HCT116 (cell line): ENCODE measurements around the gene GRIK1.

Experiments used
- POLR2A ChIP-seq: IDR thresholded peaks from 2 replicates; pipeline ENCODE4 v1.7.0; 2011; ENCODE audit warnings: borderline replicate concordance; ENCODE audit not compliant: insufficient read depth, insufficient read length; ENCODE audit errors: extremely low read depth
- SP1 ChIP-seq: IDR thresholded peaks from 2 replicates; pipeline ENCODE4 v1.6.1; 2012; ENCODE audit warnings: low read depth

DNA sequence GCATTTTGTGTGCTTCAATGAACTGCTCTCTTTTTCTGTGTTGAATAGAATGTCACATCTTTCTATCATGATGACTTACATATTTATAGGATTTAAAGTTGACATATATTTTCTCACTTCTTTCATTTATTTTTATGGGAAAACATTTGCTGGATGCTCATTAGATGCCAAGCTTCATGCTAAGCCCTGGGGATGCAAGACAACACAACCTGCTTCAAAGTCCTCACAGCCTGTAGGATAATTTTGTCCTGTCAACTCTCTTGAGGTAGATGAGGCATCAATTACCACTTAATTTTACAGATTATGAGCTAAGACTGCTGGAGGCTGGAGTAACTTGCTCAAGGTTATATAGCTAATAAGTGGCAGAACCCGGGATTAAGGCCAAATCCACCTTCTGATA, 264.3 kb downstream of the GRIK1 start:
- TF ChIP-seq POLR2A (no peak), SP1 (no peak)
